ENCODE data around the gene USE1.

DNA sequence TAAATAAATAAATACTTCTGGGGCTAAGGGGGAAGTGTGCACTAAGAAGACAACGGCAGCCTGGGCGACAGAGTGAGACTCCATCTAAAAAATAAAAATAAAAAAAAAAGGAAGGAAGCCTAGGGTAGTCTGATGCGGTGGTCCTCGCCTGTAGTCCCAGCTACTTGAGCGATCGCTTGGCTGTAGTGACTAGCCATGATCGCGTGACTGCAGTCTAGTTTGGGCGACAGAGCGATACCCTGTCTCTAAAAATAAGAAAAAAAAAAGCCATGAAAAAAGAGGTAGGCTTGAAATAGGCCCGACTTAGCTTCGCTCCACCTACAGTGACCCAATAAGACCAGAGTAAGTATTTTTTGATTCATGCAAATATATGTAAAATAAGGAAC is 51.4 kb downstream of the USE1 start:
- TF ChIP-seq, protein P1, sequence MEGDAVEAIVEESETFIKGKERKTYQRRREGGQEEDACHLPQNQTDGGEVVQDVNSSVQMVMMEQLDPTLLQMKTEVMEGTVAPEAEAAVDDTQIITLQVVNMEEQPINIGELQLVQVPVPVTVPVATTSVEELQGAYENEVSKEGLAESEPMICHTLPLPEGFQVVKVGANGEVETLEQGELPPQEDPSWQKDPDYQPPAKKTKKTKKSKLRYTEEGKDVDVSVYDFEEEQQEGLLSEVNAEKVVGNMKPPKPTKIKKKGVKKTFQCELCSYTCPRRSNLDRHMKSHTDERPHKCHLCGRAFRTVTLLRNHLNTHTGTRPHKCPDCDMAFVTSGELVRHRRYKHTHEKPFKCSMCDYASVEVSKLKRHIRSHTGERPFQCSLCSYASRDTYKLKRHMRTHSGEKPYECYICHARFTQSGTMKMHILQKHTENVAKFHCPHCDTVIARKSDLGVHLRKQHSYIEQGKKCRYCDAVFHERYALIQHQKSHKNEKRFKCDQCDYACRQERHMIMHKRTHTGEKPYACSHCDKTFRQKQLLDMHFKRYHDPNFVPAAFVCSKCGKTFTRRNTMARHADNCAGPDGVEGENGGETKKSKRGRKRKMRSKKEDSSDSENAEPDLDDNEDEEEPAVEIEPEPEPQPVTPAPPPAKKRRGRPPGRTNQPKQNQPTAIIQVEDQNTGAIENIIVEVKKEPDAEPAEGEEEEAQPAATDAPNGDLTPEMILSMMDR (IDR thresholded peaks at IDR 0.05): no peak
- no peak for TF ChIP-seq POLR2A (IDR thresholded peaks at IDR 0.05)

Data from breast epithelium (tissue), 3 donors.